K562 (cell line): Measurements from ENCODE around the gene KRTAP5-7. TPM values are rescaled to one million over a fixed set of nuclear protein-coding genes. Genes with fewer than 3 reads are reported as not detected.
A peak's percentile ranks its signal among the peaks of the same experiment; 100 is the strongest.

Experiments used
- ATAC-seq: fragments of 200-7000 bp; cut with Tn5 transposase; 3 replicates; pipeline ENCODE4 v1.9.1; 2020; ENCODE audit warnings: moderate library complexity
- BruUV-seq: library from RNA; stranded (reverse); fragments of 400-500 nt; replicated peaks from 2 replicates; lab custom pipeline; 2021; lab: Mats Ljungman, UMichigan
- CTCF ChIA-PET: fragments of 300-600 bp; formaldehyde crosslinking; extraction: SDS; loops from one replicate; lab custom pipeline; 2021; ENCODE audit warnings: low intra/inter-chr PET ratio; lab: Yijun Ruan, JAX
- POLR2A ChIA-PET: fragments of 300-600, 350-650 bp; sonication (Branson Sonifier 250); formaldehyde crosslinking; extraction: SDS; loops from one replicate; lab custom pipeline; 2021; ENCODE audit warnings: antibody characterized with exemption, inconsistent platforms; lab: Yijun Ruan, JAX
- DNase-seq, 4 experiments: peaks; one replicate each; pipeline versions ENCODE4 v3.0.0 to v3.0.0-alpha.2; 2011 to 2018; ENCODE audit warnings: low spot score in 3 of 4, mixed read lengths in 3 of 4; ENCODE audit errors: extremely low read depth in 1 of 4
- FAIRE-seq: peaks from 2 replicates; lab custom pipeline; 2011; peaks lifted over from hg19 to GRCh38; lab: Jason Lieb, UNC
- H2AFZ ChIP-seq: 2 replicates; pipeline ENCODE4 v1.6.0; 2011; ENCODE audit warnings: low read depth, low read length, control low read depth, inconsistent platforms
- H3K27ac ChIP-seq: fragments of 200-600 bp; 3 replicates; pipeline ENCODE4 v1.8.0; 2011; ENCODE audit warnings: low read depth, mild to moderate bottlenecking, control low read depth, inconsistent platforms, low read length, moderate library complexity, mixed read lengths; ENCODE audit errors: extremely low read depth
- H3K27me3 ChIP-seq, 2 experiments: fragments of 300-600 bp in 1 of 2; 2 replicates in 1 of 2; 3 replicates in 1 of 2; pipeline versions ENCODE4 v1.6.0 to v1.8.0; 2011; ENCODE audit warnings: inconsistent platforms in 2 of 2, low read length in 2 of 2, mild to moderate bottlenecking in 1 of 2, mixed read lengths in 1 of 2, moderate library complexity in 1 of 2; ENCODE audit not compliant: control insufficient read depth in 2 of 2, insufficient read depth in 2 of 2
- H3K36me3 ChIP-seq: fragments of 300-600 bp; 3 replicates; pipeline ENCODE4 v1.8.0; 2011; ENCODE audit warnings: mild to moderate bottlenecking, low read length, inconsistent platforms; ENCODE audit not compliant: control insufficient read depth, insufficient read depth
- H3K4me1 ChIP-seq, 2 experiments: fragments of 200-600 bp in 1 of 2; replicated peaks in 1 of 2; 2 replicates in 1 of 2; 3 replicates in 1 of 2; pipeline versions ENCODE4 v1.5.1 to v1.8.0; 2011; ENCODE audit warnings: inconsistent platforms in 2 of 2, low read length in 2 of 2, mild to moderate bottlenecking in 1 of 2, mixed read lengths in 1 of 2, moderate library complexity in 1 of 2; ENCODE audit not compliant: control insufficient read depth in 2 of 2, insufficient read depth in 2 of 2
- H3K4me2 ChIP-seq: 2 replicates; pipeline ENCODE4 v1.6.1; 2011; ENCODE audit warnings: low read length, control low read depth, inconsistent platforms, mixed read lengths; ENCODE audit not compliant: insufficient read depth
- H3K4me3 ChIP-seq: fragments of 200-600 bp; sonication (generic), shearing (Covaris generic); 2 replicates; pipeline ENCODE4 v1.5.1; 2016; ENCODE audit warnings: control low read depth, inconsistent platforms
- H3K79me2 ChIP-seq: fragments of 200-600 bp; 3 replicates; pipeline ENCODE4 v1.8.0; 2011; ENCODE audit warnings: low read length, inconsistent platforms; ENCODE audit not compliant: control insufficient read depth, insufficient read depth
- H3K9ac ChIP-seq, 2 experiments: 2 replicates each; pipeline versions ENCODE4 v1.6.0 to v1.6.1; 2011; ENCODE audit warnings: low read depth in 2 of 2, low read length in 2 of 2, control low read depth in 1 of 2, inconsistent platforms in 1 of 2, mild to moderate bottlenecking in 1 of 2, mixed read lengths in 1 of 2; ENCODE audit not compliant: insufficient read depth in 1 of 2
- H3K9me1 ChIP-seq: one replicate; pipeline ENCODE4 v1.6.0; 2011; ENCODE audit warnings: inconsistent platforms, mild to moderate bottlenecking, low read length, moderate library complexity; ENCODE audit not compliant: control insufficient read depth, insufficient read depth
- H3K9me3 ChIP-seq: replicated peaks from 2 replicates; pipeline ENCODE4 v1.5.1; 2011; ENCODE audit warnings: low read depth, low read length, inconsistent platforms; ENCODE audit not compliant: control insufficient read depth, insufficient read depth
- H4K20me1 ChIP-seq: replicated peaks from 2 replicates; pipeline ENCODE4 v1.6.1; 2011; ENCODE audit warnings: low read length, inconsistent platforms, mixed read lengths; ENCODE audit not compliant: control insufficient read depth, insufficient read depth
- MCM5 ChIP-seq: fragments of 450-650 bp; IDR thresholded peaks from 2 replicates; pipeline ENCODE4 v1.6.1; 2016; ENCODE audit warnings: low read depth
- MECOM ChIP-seq: fragments of 250-450 bp; sonication (Bioruptor Pico); IDR thresholded peaks from 2 replicates; pipeline ENCODE4 v1.8.0; 2022; ENCODE audit warnings: inconsistent platforms
- MEIS2 ChIP-seq: fragments of 450-650 bp; IDR thresholded peaks from 2 replicates; pipeline ENCODE4 v1.6.1; 2014; ENCODE audit warnings: mild to moderate bottlenecking; ENCODE audit not compliant: partially characterized antibody
- NFYB ChIP-seq: IDR thresholded peaks from 2 replicates; pipeline ENCODE4 v1.6.1; 2011; ENCODE audit warnings: mild to moderate bottlenecking, moderate library complexity; ENCODE audit not compliant: insufficient read length; ENCODE audit errors: extremely low read depth
- POLR2G ChIP-seq: fragments of 200-400 bp; formaldehyde crosslinking; IDR thresholded peaks from 2 replicates; pipeline ENCODE4 v1.6.1; 2017; ENCODE audit warnings: low read depth, mild to moderate bottlenecking, antibody characterized with exemption, low read length, moderate library complexity
- RAD21 ChIP-seq, 2 experiments: fragments of 250-450 bp in 1 of 2; fragments of 450-650 bp in 1 of 2; sonication (Bioruptor Pico) in 1 of 2; formaldehyde crosslinking in 1 of 2; IDR thresholded peaks in 1 of 2; conservative IDR thresholded peaks in 1 of 2; 2 replicates each; pipeline versions ENCODE4 v1.4.0 to v1.8.0; 2020 to 2022; ENCODE audit warnings: mild to moderate bottlenecking in 2 of 2, moderate library complexity in 1 of 2
- SMC3 ChIP-seq: conservative IDR thresholded peaks from 2 replicates; pipeline ENCODE4 v1.6.1; 2011; ENCODE audit warnings: low read depth, low read length, improper control_type of control experiment; ENCODE audit not compliant: insufficient read depth
- SPI1 ChIP-seq: IDR thresholded peaks from 2 replicates; pipeline ENCODE4 v1.6.1; 2011; ENCODE audit warnings: low read depth, low read length, control low read depth, borderline replicate concordance
- TEAD1 ChIP-seq, 2 experiments: fragments of 450-650 bp in 1 of 2; sonication (generic) in 1 of 2; formaldehyde crosslinking; IDR thresholded peaks; 2 replicates each; pipeline versions ENCODE4 v1.4.0 to v1.8.0; 2020 to 2022; ENCODE audit warnings: mild to moderate bottlenecking in 2 of 2, missing genetic modification reagents in 1 of 2
- ZNF24 ChIP-seq: fragments of 450-650 bp; IDR thresholded peaks from 2 replicates; pipeline ENCODE4 v1.6.1; 2016
- WGBS: fragments of 100-300 bp; shearing (Covaris generic); methylation state at CpG from one replicate; pipeline ENCODE4 v1.1.6; 2016; ENCODE audit warnings: low coverage, mixed read lengths; ENCODE audit not compliant: insufficient coverage; ENCODE audit errors: missing lambda C conversion rate; 5-methylcytosine and 5-hydroxymethylcytosine counted together
- in situ Hi-C: fragments of 300-500 bp; cut with MboI; formaldehyde crosslinking; loops from 4 replicates; pipeline ENCODE4 v1.15.0; 2018; ENCODE audit warnings: inconsistent platforms, mixed read lengths
- intact Hi-C: fragments of 100-400 bp; cut with micrococcal nuclease; formaldehyde crosslinking; loops from 2 replicates; pipeline ENCODE4 v1.14.2; 2022
- polyA plus RNA-seq, 8 experiments: library from polyadenylated mRNA; depleted of rRNA in 4 of 8; stranded (reverse) in 5 of 8; unstranded in 3 of 8; fragments of >200 nt; fragmentation: Nextera tagmentation in 2 of 8; fragmentation: Illumina TruSeq in 1 of 8; extraction: Ambion mirVana in 2 of 8; extraction: Trizol in 1 of 8; gene quantifications; 2 replicates each; pipeline versions ENCODE4 v1.2.1 to v1.2.3, GENCODE V29; 2011 to 2014; ENCODE audit warnings: inconsistent platforms in 1 of 8, missing spikeins in 1 of 8
- total RNA-seq, 7 experiments: library from RNA; depleted of rRNA in 6 of 7; stranded (reverse); fragments of >200 nt in 6 of 7; fragmentation: Illumina TruSeq in 2 of 7; extraction: Trizol in 2 of 7; gene quantifications; 2 replicates each; pipeline versions ENCODE4 v1.2.1 to v1.2.3, GENCODE V29; 2011 to 2021; ENCODE audit warnings: low replicate concordance in 1 of 7
- TF ChIP-seq, protein P1 (sequence below): fragments of 450-650 bp; IDR thresholded peaks from 2 replicates; pipeline ENCODE4 v1.6.1; 2016
- TF ChIP-seq, protein P2 (sequence below), 2 experiments: IDR thresholded peaks in 1 of 2; conservative IDR thresholded peaks in 1 of 2; 2 replicates each; pipeline ENCODE4 v1.6.1; 2016; ENCODE audit warnings: low read depth in 2 of 2, mild to moderate bottlenecking in 1 of 2, missing compliant biosample characterization in 1 of 2, missing genetic modification characterization in 1 of 2, moderate library complexity in 1 of 2
- TF ChIP-seq, protein P3 (sequence below): conservative IDR thresholded peaks from 2 replicates; pipeline ENCODE4 v1.6.1; 2011; ENCODE audit warnings: low read depth, mild to moderate bottlenecking, low read length; ENCODE audit not compliant: control insufficient read depth
- TF ChIP-seq, protein P4 (sequence below): sonication (generic); formaldehyde crosslinking; IDR thresholded peaks from 2 replicates; pipeline ENCODE4 v1.9.0; 2022; ENCODE audit warnings: mild to moderate bottlenecking, missing genetic modification reagents

The KRTAP5-7 gene
- total and polyA plus RNA-seq, 9 of the 15 experiments (the other 6 are each of a cell fraction or from before 2014, with no cell fraction given), result not detected

DNA sequence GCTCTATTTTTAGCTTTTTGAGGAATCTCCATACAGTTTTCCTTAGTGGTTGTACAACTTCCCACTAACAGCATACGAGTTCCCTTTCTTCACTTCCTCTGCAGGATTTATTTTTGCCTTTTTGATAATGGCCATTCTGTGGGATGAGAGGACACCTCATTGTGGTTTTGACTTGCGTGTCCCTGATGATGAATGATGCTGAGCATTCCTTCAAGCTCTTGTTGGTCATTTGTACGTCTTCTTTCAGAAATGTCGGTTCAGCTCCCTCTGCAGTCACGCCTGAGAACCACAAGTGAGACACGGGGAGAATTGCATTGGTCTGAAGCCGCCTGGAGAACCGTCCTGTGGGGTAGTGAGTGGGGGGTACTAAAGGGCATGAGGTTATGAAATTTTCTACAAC lies 36.3 kb downstream of the KRTAP5-7 start:
- no TSS peak for BruUV-seq
- Histone ChIP-seq H3K4me1 (no peaks in the 10 kb centered on the region), H3K4me3 (no peak overlapping the region), H3K4me2 (no peak overlapping the region), H2AFZ (no peak overlapping the region), H3K9ac (no peak overlapping the region), H3K79me2 (no peaks in the 10 kb centered on the region), H4K20me1 (no peaks in the 10 kb centered on the region), H3K36me3 (no peaks in the 10 kb centered on the region), H3K9me1 (no peaks in the 10 kb centered on the region), H3K27ac (no peak overlapping the region), H3K9me3 (no peaks in the 10 kb centered on the region), H3K27me3 (peaks cover 7 to 26% of the 10 kb centered on the region in 2 experiments; a peak in 4 of 5 replicates)
- FAIRE-seq (peak; percentile 84), DNase-seq (peak; percentile 41 to 65 (median 52)), ATAC-seq (peak; percentile 87)
- WGBS, result under 1% methylated on average over 8 of the region's 8 CpGs
- CTCF ChIA-PET, result interaction anchor here (0.7 kb wide), 1 partner anchor 182 kb away, joined by 3 read pairs; no protein-coding TSS in a partner anchor
- in situ Hi-C loops (no loop called here), intact Hi-C loops (no loop called here)
- POLR2A ChIA-PET, result interaction anchor here (0.8 kb wide), 1 partner anchor 10 kb away, joined by 3 read pairs; no protein-coding TSS in a partner anchor
- TF ChIP-seq SMC3 (peak; percentile 40; the same call in 1 of the 2 replicates), POLR2G (no peak), MCM5 (no peak), TEAD1 (CRISPR knock-in tag; IDR thresholded peaks at IDR 0.05) (0 out of 4 replicates have a peak, but pooled peaks of 1 of the 2 experiments have one; percentile 32), RAD21 (CRISPR knock-in tag; conservative IDR thresholded peaks at IDR 0.05 in 1 of 2, IDR thresholded peaks at IDR 0.05 in 1 of 2) (peak; percentile 48 to 64), NFYB (no peak), MECOM (0 out of 2 replicates have a peak, but pooled peaks have one; percentile 19), MEIS2 (peak; percentile 77), ZNF24 (peak; percentile 43; the same call in 1 of the 2 replicates), SPI1 (peak; percentile 14; the same call in 1 of the 2 replicates)
- TF ChIP-seq, protein P1, sequence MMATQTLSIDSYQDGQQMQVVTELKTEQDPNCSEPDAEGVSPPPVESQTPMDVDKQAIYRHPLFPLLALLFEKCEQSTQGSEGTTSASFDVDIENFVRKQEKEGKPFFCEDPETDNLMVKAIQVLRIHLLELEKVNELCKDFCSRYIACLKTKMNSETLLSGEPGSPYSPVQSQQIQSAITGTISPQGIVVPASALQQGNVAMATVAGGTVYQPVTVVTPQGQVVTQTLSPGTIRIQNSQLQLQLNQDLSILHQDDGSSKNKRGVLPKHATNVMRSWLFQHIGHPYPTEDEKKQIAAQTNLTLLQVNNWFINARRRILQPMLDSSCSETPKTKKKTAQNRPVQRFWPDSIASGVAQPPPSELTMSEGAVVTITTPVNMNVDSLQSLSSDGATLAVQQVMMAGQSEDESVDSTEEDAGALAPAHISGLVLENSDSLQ, result peak; percentile 52
- TF ChIP-seq, protein P2, sequence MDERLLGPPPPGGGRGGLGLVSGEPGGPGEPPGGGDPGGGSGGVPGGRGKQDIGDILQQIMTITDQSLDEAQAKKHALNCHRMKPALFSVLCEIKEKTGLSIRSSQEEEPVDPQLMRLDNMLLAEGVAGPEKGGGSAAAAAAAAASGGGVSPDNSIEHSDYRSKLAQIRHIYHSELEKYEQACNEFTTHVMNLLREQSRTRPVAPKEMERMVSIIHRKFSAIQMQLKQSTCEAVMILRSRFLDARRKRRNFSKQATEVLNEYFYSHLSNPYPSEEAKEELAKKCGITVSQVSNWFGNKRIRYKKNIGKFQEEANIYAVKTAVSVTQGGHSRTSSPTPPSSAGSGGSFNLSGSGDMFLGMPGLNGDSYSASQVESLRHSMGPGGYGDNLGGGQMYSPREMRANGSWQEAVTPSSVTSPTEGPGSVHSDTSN (CRISPR knock-in tag; IDR thresholded peaks at IDR 0.05; ENCODE audit: low read depth), result no peak
- TF ChIP-seq, protein P2 (tag; conservative IDR thresholded peaks at IDR 0.05; ENCODE audit: low read depth), result peak; percentile 64
- TF ChIP-seq, protein P3, sequence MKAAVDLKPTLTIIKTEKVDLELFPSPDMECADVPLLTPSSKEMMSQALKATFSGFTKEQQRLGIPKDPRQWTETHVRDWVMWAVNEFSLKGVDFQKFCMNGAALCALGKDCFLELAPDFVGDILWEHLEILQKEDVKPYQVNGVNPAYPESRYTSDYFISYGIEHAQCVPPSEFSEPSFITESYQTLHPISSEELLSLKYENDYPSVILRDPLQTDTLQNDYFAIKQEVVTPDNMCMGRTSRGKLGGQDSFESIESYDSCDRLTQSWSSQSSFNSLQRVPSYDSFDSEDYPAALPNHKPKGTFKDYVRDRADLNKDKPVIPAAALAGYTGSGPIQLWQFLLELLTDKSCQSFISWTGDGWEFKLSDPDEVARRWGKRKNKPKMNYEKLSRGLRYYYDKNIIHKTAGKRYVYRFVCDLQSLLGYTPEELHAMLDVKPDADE, result no peak
- TF ChIP-seq, protein P4, sequence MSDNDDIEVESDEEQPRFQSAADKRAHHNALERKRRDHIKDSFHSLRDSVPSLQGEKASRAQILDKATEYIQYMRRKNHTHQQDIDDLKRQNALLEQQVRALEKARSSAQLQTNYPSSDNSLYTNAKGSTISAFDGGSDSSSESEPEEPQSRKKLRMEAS (CRISPR knock-in tag), result no peak
